Neural cell (in vitro differentiated cells): ENCODE data around the gene LRP2. TPM values are rescaled to one million over a fixed set of nuclear protein-coding genes. Genes with fewer than 3 reads are reported as not detected.
"Not testable (repeated sequence)": the region's sequence is repeated elsewhere in the genome, so short reads cannot be mapped to it uniquely, and the experiment has no call there.

ENCODE experiments used
- H2AFZ ChIP-seq: fragments of 200-600, 300-800 bp; sonication (generic), shearing (Covaris generic); 2 replicates; pipeline ENCODE4 v1.6.0; 2014; ENCODE audit warnings: low read depth, mild to moderate bottlenecking, antibody characterized with exemption, low read length, moderate library complexity
- H3F3A ChIP-seq: fragments of 200-600 bp; shearing (Covaris generic); 2 replicates; pipeline ENCODE4 v1.6.1; 2016; ENCODE audit warnings: mild to moderate bottlenecking, moderate library complexity, mixed read lengths, antibody characterized with exemption, low read length; ENCODE audit not compliant: insufficient read depth, poor library complexity, severe bottlenecking
- H3K27ac ChIP-seq: fragments of 200-600, 300-800 bp; sonication (generic), shearing (Covaris generic); 2 replicates; pipeline ENCODE4 v1.5.1; 2014; ENCODE audit warnings: mild to moderate bottlenecking, low read length, moderate library complexity
- H3K27me3 ChIP-seq: fragments of 300-800, 200-600 bp; sonication (generic), shearing (Covaris generic); 2 replicates; pipeline ENCODE4 v1.6.0; 2014; ENCODE audit warnings: mild to moderate bottlenecking, low read depth, low read length, moderate library complexity; ENCODE audit not compliant: insufficient read depth
- H3K36me3 ChIP-seq: fragments of 300-800, 200-600 bp; sonication (generic), shearing (Covaris generic); 2 replicates; pipeline ENCODE4 v1.5.1; 2014; ENCODE audit warnings: mild to moderate bottlenecking, antibody characterized with exemption, low read length, moderate library complexity; ENCODE audit not compliant: insufficient read depth
- H3K4me2 ChIP-seq: fragments of 300-800, 200-600 bp; sonication (generic), shearing (Covaris generic); 2 replicates; pipeline ENCODE4 v1.6.0; 2014; ENCODE audit warnings: mild to moderate bottlenecking, low read length
- H3K4me3 ChIP-seq: fragments of 300-800, 200-600 bp; sonication (generic), shearing (Covaris generic); 2 replicates; pipeline ENCODE4 v1.5.1; 2014; ENCODE audit warnings: mild to moderate bottlenecking, low read length, moderate library complexity
- H3K79me2 ChIP-seq: fragments of 200-600 bp; shearing (Covaris generic); replicated peaks from 2 replicates; pipeline ENCODE4 v1.6.0; 2014; ENCODE audit warnings: mild to moderate bottlenecking, low read length, moderate library complexity; ENCODE audit not compliant: insufficient read depth
- H3K9ac ChIP-seq: fragments of 300-800, 200-600 bp; sonication (generic), shearing (Covaris generic); 2 replicates; pipeline ENCODE4 v1.6.1; 2016; ENCODE audit warnings: mild to moderate bottlenecking, low read length, mixed read lengths
- H3K9me2 ChIP-seq: fragments of 200-600 bp; shearing (Covaris generic); 2 replicates; pipeline ENCODE4 v1.6.1; 2016; ENCODE audit warnings: mild to moderate bottlenecking, low read length, mixed read lengths; ENCODE audit not compliant: insufficient read depth
- H3K9me3 ChIP-seq: fragments of 200-600, 300-800 bp; sonication (generic), shearing (Covaris generic); 2 replicates; pipeline ENCODE4 v1.6.1; 2016; ENCODE audit warnings: mild to moderate bottlenecking, mixed run types, low read length, moderate library complexity, mixed read lengths
- H4K20me1 ChIP-seq: fragments of 200-600 bp; shearing (Covaris generic); 2 replicates; pipeline ENCODE4 v1.6.1; 2016; ENCODE audit warnings: mild to moderate bottlenecking, mixed run types; ENCODE audit not compliant: insufficient read depth
- CTCF ChIP-seq: fragments of 450-650 bp; IDR thresholded peaks from 2 replicates; pipeline ENCODE4 v1.5.1; 2014; ENCODE audit warnings: antibody characterized with exemption, mild to moderate bottlenecking, moderate library complexity; ENCODE audit not compliant: poor library complexity, severe bottlenecking
- EP300 ChIP-seq: fragments of 450-650 bp; conservative IDR thresholded peaks from 2 replicates; pipeline ENCODE4 v1.6.1; 2014; ENCODE audit warnings: antibody characterized with exemption, mild to moderate bottlenecking, moderate library complexity; ENCODE audit not compliant: poor library complexity, severe bottlenecking
- EZH2 ChIP-seq: fragments of 200-600, 300-800 bp; shearing (Covaris generic), sonication (generic); IDR thresholded peaks from 2 replicates; pipeline ENCODE4 v1.6.1; 2014; ENCODE audit warnings: antibody characterized with exemption, low read length, borderline replicate concordance, mild to moderate bottlenecking; ENCODE audit not compliant: insufficient read depth, poor library complexity, severe bottlenecking
- MXI1 ChIP-seq: fragments of 450-650 bp; conservative IDR thresholded peaks from 2 replicates; pipeline ENCODE4 v1.6.1; 2014; ENCODE audit warnings: antibody characterized with exemption, mild to moderate bottlenecking; ENCODE audit not compliant: poor library complexity, severe bottlenecking
- POLR2AphosphoS5 ChIP-seq: IDR thresholded peaks from 2 replicates; pipeline ENCODE4 v1.6.1; 2012
- RAD21 ChIP-seq: fragments of 450-650 bp; conservative IDR thresholded peaks from 2 replicates; pipeline ENCODE4 v1.6.1; 2014; ENCODE audit warnings: antibody characterized with exemption, mild to moderate bottlenecking, moderate library complexity
- REST ChIP-seq: IDR thresholded peaks from 2 replicates; pipeline ENCODE4 v1.6.1; 2012; ENCODE audit warnings: borderline replicate concordance
- SMC3 ChIP-seq: fragments of 450-650 bp; conservative IDR thresholded peaks from 2 replicates; pipeline ENCODE4 v1.6.1; 2014; ENCODE audit warnings: antibody characterized with exemption, mild to moderate bottlenecking, moderate library complexity; ENCODE audit not compliant: poor library complexity
- TAF1 ChIP-seq: IDR thresholded peaks from 2 replicates; pipeline ENCODE4 v1.6.1; 2012; ENCODE audit warnings: low read depth
- polyA plus RNA-seq: library from polyadenylated mRNA; depleted of rRNA; stranded (reverse); fragments of >200 nt; gene quantifications from 2 replicates; pipeline ENCODE4 v1.2.3, GENCODE V29; 2014

Gene LRP2
- polyA plus RNA-seq, 1 donor from 2014 or later, result 1.8 TPM

- Histone ChIP-seq H2AFZ (no peak overlapping the region), H3K4me2 (no peak overlapping the region), H3K36me3 (no peaks in the 10 kb centered on the region), H3K27me3 (no peaks in the 10 kb centered on the region), H3K4me3 (no peak overlapping the region), H3K79me2 (no peaks in the 10 kb centered on the region), H3K9me2 (no peaks in the 10 kb centered on the region), H3K9ac (no peak overlapping the region), H3K9me3 (no peaks in the 10 kb centered on the region), H3F3A (no peaks in the 10 kb centered on the region), H3K27ac (no peak overlapping the region), H4K20me1 (no peaks in the 10 kb centered on the region)
- TF ChIP-seq EZH2 (no peak), RAD21 (peak; percentile 43), CTCF (peak; percentile 41)
Observed at GRCh38 chr2:169275696-169276444, 86.5 kb downstream of the LRP2 start.

- no peak overlapping the region for H2AFZ ChIP-seq
- H3K4me2 ChIP-seq, result no peak overlapping the region
- H3K79me2 ChIP-seq, result no peaks in the 10 kb centered on the region
- no peaks in the 10 kb centered on the region for H3F3A ChIP-seq
- H3K9ac ChIP-seq, result no peak overlapping the region
- no peak overlapping the region for H3K4me3 ChIP-seq
- H3K9me3 ChIP-seq, result no peaks in the 10 kb centered on the region
- TF ChIP-seq POLR2AphosphoS5, result no peak
- no peak for TF ChIP-seq RAD21
- no peak for TF ChIP-seq TAF1
- TF ChIP-seq MXI1, result no peak
- TF ChIP-seq REST, result no peak
- TF ChIP-seq EP300, result no peak
- TF ChIP-seq SMC3, result no peak
- TF ChIP-seq EZH2, result no peak
- TF ChIP-seq CTCF, result no peak
- H3K36me3 ChIP-seq, result no peaks in the 10 kb centered on the region
- no peaks in the 10 kb centered on the region for H4K20me1 ChIP-seq
- no peaks in the 10 kb centered on the region for H3K27me3 ChIP-seq
- H3K27ac ChIP-seq, result no peak overlapping the region
- H3K9me2 ChIP-seq, result no peaks in the 10 kb centered on the region
Observed at GRCh38 chr2:169272010-169272409, 90.3 kb downstream of the LRP2 start.

GRCh38 chr2:169270574-169270973 is 91.8 kb downstream of the LRP2 start:
- not testable (repeated sequence) for H3F3A ChIP-seq, H2AFZ ChIP-seq, H3K9me3 ChIP-seq, H3K4me2 ChIP-seq, H3K4me3 ChIP-seq, H3K9ac ChIP-seq, H3K9me2 ChIP-seq, H3K36me3 ChIP-seq, H3K27me3 ChIP-seq, H3K27ac ChIP-seq, H3K79me2 ChIP-seq, H4K20me1 ChIP-seq
